COLO668 (cell line): ENCODE measurements around the gene CDCA8.
"Not testable (repeated sequence)": the region's sequence is repeated elsewhere in the genome, so short reads cannot be mapped to it uniquely, and the experiment has no call there.

Experiments used
- DNase-seq: peaks from one replicate; lab custom pipeline; 2025; ENCODE audit not compliant: unreplicated experiment; lab: John Stamatoyannopoulos, UW

The CDCA8 gene

GRCh38 chr1:37732111-37732780 is 39.9 kb downstream of the CDCA8 start:
- no peak for DNase-seq

GRCh38 chr1:37734629-37735591 is 42.6 kb downstream of the CDCA8 start:
- no peak for DNase-seq

- not testable (repeated sequence) for DNase-seq
Measured at GRCh38 chr1:37737975-37738374, 45.7 kb downstream of the CDCA8 start.

- DNase-seq = not testable (repeated sequence)
Measured at GRCh38 chr1:37738619-37739018, 46.3 kb downstream of the CDCA8 start.

DNA sequence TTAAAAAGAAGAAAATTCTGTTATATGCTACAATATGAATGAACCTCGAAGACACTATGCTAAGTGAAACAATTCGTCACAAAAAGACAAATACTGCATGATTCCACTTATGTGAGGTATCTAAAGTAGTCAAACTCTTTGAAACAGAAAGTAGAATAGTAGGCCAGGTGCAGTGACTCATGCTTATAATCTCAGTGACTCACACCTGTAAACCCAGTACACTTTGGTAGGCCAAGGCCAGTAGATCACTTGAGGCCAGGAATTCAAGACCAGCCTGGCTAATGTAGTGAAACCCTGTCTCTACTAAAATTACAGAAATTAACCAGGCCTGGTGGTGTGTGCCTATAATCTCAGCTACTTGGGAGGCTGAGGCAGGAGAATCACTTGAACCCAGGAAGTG is 46.9 kb downstream of the CDCA8 start:
- no peak for DNase-seq

GRCh38 chr1:37741130-37741529 is 48.8 kb downstream of the CDCA8 start:
- no peak for DNase-seq

DNA sequence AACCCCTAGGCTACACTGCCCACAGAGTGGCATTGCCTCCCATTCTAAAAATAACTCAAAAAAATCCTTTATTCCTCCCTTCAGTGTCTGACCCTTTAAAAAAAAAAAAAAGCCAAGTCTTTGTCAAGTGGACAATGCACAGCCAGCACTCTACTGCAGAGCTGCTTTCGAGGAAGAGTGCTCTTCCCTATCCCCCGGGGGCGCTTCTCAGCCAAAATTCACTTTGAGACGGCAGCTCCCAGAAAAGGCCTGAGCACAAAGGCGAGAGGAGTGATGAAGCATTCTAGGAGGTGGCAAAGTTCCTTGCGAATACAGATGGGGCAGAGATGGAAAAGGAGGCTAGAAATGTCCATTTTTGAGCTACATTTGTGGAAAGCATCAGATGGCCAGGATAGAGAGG is 49.3 kb downstream of the CDCA8 start:
- no peak for DNase-seq

- DNase-seq = no peak
Measured at GRCh38 chr1:37746806-37747205, 54.5 kb downstream of the CDCA8 start.

- no peak for DNase-seq
Measured at GRCh38 chr1:37748565-37748964, 56.2 kb downstream of the CDCA8 start.

DNA sequence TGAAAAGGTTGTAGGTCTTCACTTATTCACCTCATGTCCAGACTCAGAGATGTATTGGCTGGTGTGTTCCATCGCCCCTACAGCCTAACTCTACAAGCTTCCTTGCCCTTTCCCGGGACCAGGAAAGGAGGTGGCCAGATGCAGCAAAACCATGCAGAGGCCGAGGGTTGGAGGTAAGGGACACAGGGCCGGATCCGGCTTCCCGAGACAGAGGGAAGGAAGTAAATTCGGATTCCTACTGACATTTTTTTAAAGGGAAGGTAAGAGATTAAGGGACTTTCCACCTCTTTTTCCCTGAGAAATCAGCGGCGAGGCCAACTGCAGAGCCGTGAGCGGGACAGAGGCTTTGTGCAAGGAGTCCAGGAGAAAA is 59.9 kb downstream of the CDCA8 start:
- no peak for DNase-seq

DNA sequence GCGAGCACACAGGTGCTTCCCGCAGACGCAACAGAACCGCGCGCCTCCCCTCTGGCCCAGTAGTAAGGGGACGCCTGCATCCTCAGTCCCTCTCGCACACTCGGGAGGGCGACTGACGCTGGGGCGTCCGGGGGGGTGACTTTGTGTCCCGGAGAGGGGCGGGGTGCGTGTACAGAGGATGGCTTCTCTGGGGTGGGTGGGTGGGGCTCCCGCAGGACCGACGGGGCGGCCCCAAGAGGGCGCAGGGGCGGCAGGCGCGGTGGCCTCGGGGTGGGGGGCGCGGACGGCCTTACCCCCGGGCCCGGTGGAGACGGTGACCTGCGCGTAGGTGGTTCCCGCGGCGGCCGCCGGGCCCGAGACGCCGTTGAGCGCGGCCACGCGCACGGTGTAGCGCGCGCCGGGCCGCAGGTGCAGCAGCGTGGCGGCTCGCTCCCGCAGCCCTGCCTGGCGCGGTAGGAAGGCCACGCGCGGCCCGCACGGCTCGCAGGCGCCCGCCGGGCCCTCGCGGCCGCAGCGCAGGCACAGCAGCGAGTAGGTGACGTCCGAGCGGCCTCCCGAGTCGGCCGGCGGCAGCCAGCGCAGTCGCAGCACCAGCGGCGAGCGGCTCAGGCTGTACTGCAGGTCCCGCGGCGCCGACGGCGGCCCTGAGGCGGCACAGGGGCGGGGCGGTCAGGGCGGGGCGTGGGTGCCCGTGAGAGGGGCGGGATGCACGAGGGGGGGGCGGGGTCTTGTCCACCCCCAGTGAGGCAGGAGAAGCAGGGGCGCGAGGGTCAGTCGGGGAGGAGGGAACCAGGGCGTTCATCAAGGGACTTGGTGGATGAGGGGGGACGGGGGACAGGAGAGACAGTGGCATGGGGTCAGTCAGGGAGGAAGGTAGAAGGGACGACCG is 60.5 kb downstream of the CDCA8 start:
- DNase-seq = peak; percentile 93

DNA sequence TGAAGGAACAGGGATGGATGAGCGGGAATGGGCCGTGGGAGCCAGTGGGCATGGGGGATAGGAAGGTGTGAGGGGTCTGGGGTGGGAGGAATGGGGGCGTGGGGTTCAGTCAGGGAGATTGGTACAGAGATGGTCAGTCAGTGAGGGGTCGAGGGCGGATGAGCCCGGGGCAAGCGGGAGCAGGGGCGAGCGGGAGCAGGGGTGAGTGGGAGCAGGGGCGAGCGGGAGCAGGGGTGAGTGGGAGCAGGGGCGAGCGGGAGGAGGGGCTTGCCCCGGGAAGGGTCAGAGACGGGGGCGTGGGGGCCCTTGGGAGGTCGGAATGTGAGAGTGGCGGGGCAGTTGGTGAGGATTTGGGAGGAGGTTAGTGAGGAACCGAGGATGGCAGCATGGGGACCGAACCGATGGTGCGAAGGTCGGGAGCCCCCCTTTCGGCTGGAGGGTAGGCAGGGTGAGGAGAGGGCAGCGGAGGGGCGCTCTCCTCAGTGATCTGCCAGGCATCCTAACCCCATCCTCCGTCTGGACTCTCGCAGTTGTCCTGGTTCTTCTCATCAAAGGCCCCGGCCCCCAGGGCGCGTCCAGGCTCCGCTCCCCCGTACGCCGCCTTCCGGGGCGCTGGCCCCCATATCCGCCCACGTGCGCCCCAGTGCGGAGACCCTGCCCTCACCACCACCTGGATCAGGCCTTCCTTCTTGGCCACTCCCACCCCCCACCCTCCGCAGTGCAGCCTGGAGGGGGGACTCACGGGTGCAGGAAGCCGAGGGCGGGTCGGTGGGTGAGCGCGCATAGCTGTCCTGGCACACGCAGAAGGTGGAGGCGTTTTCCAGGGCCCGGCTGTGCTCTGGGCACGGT is 61.4 kb downstream of the CDCA8 start:
- no peak for DNase-seq

DNA sequence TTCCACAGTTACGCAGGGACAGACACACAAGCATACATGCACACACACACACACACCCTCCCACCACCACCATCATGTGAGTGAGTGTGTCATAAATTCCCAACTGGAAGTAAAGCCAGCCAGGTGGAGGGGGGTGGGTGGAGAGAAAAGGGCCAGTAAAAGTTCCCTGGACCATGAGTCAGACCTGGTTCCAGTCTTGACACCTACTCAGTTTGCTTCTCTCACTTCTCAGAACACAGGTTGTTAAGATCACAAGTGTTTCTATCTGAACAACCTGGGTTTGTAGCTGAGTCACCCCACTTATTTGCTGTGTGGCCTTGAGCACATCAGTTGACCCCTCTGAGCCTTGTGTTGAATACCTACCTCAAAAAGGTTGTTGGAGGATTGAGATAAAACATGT is 63.0 kb downstream of the CDCA8 start:
- DNase-seq = no peak

DNA sequence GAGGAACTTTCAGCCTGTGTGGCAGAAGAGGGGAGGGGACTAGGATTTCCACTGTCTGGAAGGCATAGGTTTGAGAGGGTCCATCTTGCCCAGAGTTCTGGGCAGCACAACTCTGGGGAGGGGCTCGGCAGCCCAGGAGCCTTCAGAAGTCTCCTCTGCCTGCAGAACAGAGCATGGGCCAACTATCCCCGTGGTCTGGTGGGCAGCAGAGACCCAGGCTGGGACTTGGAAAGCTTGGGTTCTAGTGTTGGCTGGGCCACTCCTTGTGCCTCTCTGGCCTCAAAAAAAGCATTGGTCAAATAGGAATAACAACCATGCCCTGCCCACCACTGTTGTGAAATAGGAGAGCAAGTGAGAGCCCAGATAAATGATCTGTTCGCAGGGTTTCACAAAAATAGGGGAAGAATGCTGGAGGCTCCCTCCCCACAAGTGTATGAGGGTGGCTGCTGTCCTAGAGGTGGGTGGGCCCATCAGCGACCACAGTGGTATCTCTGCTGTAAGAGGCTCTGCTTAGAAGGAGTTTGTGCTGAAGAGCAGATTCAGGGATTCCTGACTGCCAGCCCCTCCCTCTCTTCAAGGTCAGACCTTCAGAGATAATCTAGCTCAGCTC is 63.7 kb downstream of the CDCA8 start:
- no peak for DNase-seq
